T-cell (primary cell): Measurements from ENCODE around the gene DNAH10. TPM values are rescaled to one million over a fixed set of nuclear protein-coding genes. Genes with fewer than 3 reads are reported as not detected.

Experiments
- ATAC-seq, 4 experiments: fragments of 200-7000 bp in 3 of 4; fragments of 150-1000 bp in 1 of 4; cut with Tn5 transposase; replicated peaks in 1 of 4; 1 replicate in 3 of 4; 2 replicates in 1 of 4; pipeline ENCODE4 v1.10.0; 2021; ENCODE audit warnings: moderate library complexity in 3 of 4, mild to moderate bottlenecking in 2 of 4, moderate number of reproducible peaks in 1 of 4
- CTCF ChIA-PET, 2 donors: fragments of 300-600 bp; sonication (Branson Sonifier 250); formaldehyde crosslinking; loops; one replicate each; lab custom pipeline; 2022; ENCODE audit warnings: antibody characterized with exemption in 2 of 2; lab: Charles Lee
- POLR2A ChIA-PET, 2 donors: fragments of 300-600 bp; sonication (Branson Sonifier 250); formaldehyde crosslinking; loops; one replicate each; lab custom pipeline; 2022; ENCODE audit warnings: antibody characterized with exemption in 2 of 2; lab: Charles Lee
- DNase-seq, 35 experiments: peaks; one replicate each; pipeline versions ENCODE4 v3.0.0 to v3.0.0-alpha.2; 2013 to 2023
- H3K27ac ChIP-seq: one replicate; pipeline ENCODE4 v1.5.1; 2013; ENCODE audit warnings: low read length
- H3K27me3 ChIP-seq, 2 experiments: replicated peaks in 1 of 2; 1 replicate in 1 of 2; 2 replicates in 1 of 2; pipeline versions ENCODE4 v1.6.1 to v1.7.0; 2013; ENCODE audit warnings: low read length in 1 of 2, mixed read lengths in 1 of 2; ENCODE audit not compliant: control insufficient read depth in 2 of 2, insufficient read depth in 2 of 2; ENCODE audit errors: extremely low read depth in 1 of 2
- H3K36me3 ChIP-seq, 2 donors: 1 replicate in 1 of 2; 2 replicates in 1 of 2; pipeline versions ENCODE4 v1.6.1 to v1.7.0; 2013; ENCODE audit warnings: low read length in 1 of 2; ENCODE audit not compliant: control insufficient read depth in 2 of 2, insufficient read depth in 1 of 2; ENCODE audit errors: extremely low read depth in 1 of 2
- H3K4me1 ChIP-seq, 2 experiments: 1 replicate in 1 of 2; 2 replicates in 1 of 2; pipeline versions ENCODE4 v1.6.1 to v1.7.0; 2013; ENCODE audit warnings: low read length in 2 of 2, mixed read lengths in 1 of 2; ENCODE audit not compliant: insufficient read depth in 2 of 2, control insufficient read depth in 1 of 2; ENCODE audit errors: extremely low read depth in 1 of 2
- H3K4me3 ChIP-seq, 2 donors: 1 replicate in 1 of 2; 2 replicates in 1 of 2; pipeline versions ENCODE4 v1.5.1 to v1.7.0; 2013; ENCODE audit warnings: mild to moderate bottlenecking in 2 of 2, low read length in 1 of 2, moderate library complexity in 1 of 2; ENCODE audit not compliant: control insufficient read depth in 1 of 2; ENCODE audit errors: extremely low read depth in 1 of 2
- H3K9me3 ChIP-seq: 2 replicates; pipeline ENCODE4 v1.7.0; 2013
- H3K27ac Mint-ChIP-seq, 2 donors: one replicate each; pipeline ENCODE4 v1.8.0; 2020 to 2021; ENCODE audit warnings: mild to moderate bottlenecking in 2 of 2, mixed read lengths in 2 of 2
- H3K27me3 Mint-ChIP-seq, 2 donors: one replicate each; pipeline ENCODE4 v1.8.0; 2021 to 2022; ENCODE audit warnings: mixed read lengths in 2 of 2
- H3K36me3 Mint-ChIP-seq: one replicate; pipeline ENCODE4 v1.8.0; 2021; ENCODE audit warnings: mixed read lengths
- H3K4me1 Mint-ChIP-seq, 3 donors: one replicate each; pipeline ENCODE4 v1.8.0; 2020 to 2022; ENCODE audit warnings: mixed read lengths in 3 of 3, mild to moderate bottlenecking in 1 of 3
- H3K4me3 Mint-ChIP-seq, 3 donors: one replicate each; pipeline ENCODE4 v1.8.0; 2020 to 2022; ENCODE audit warnings: mild to moderate bottlenecking in 3 of 3, mixed read lengths in 3 of 3, moderate library complexity in 3 of 3
- H3K9me3 Mint-ChIP-seq, 3 donors: one replicate each; pipeline ENCODE4 v1.8.0; 2020 to 2022; ENCODE audit warnings: mixed read lengths in 3 of 3
- WGBS: methylation state at CpG from one replicate; pipeline ENCODE4 v1.1.5; 2013; ENCODE audit warnings: missing lambda C conversion rate; ENCODE audit not compliant: insufficient coverage; 5-methylcytosine and 5-hydroxymethylcytosine counted together
- total RNA-seq, 35 experiments: library from RNA in 6 of 35; stranded (reverse) in 6 of 35; fragments of 120-200 nt in 1 of 35; gene quantifications; one replicate each; pipeline versions ENCODE4 v1.2.1 to v1.2.4 and lab custom pipeline; 2013 to 2026

The DNAH10 gene
- total RNA-seq, 5 donors from 2014 or later (not counting 1 experiment from before 2014, with no cell fraction given): 0.08 to 0.32 (median 0.19) TPM

DNA sequence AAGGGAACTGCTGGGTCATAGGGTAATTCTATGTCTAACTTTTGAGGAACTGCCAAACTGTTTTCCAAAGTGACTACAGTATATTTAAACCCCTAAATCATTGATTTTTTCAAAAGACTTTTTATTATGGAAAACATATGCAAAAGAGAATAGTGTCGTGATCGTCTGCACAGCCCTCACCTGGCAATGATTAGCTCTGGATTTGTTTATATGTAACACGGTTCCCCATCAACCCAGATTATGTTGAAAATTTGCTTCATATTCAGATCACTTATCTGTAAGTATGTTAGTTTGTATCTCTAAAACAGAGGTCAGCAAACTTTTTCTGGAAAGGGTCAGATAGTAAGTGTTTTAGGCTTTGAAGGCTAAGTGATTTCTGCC lies 157.9 kb downstream of the DNAH10 start:
- ATAC-seq: no peak
- Histone ChIP-seq H3K36me3 (no peaks in the 10 kb centered on the region), H3K27me3 (peaks cover 0 to 16% of the 10 kb centered on the region in 2 experiments), H3K9me3 (no peaks in the 10 kb centered on the region), H3K27ac (no peak overlapping the region), H3K4me1 (peaks cover 0 to 16% of the 10 kb centered on the region in 2 experiments), H3K4me3 (no peak overlapping the region)
- no CpG with 5 or more reads among the region's 3 CpGs for WGBS
- Mint-ChIP-seq H3K9me3 (no peaks in the 10 kb centered on the region), H3K27ac (no peak overlapping the region), H3K27me3 (peaks cover 0 to 2% of the 10 kb centered on the region in 2 donors), H3K4me1 (peaks cover 10 to 15% (median 14%) of the 10 kb centered on the region in 3 donors), H3K36me3 (no peaks in the 10 kb centered on the region), H3K4me3 (no peak overlapping the region)
- ChIA-PET CTCF (no interaction called here), POLR2A (no interaction called here)
- no peak for DNase-seq

DNA sequence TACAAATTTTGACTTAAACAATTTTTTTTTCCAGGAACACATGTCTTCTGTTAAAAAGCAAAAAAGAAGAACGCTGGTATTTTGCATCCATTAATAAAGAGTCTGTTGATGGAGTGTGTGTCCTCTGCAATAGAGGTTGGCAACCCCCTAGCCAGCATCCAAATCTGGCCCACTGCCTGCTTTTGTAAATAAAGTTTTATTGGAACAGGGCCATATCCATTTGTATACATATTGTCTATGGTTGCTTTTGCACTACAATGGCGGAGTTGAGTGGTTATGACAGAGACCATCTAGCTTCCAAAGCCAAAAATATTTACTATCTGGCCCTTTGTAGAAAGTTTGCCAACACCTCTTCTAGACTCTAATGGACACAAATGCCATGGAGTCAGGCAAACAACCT lies 160.9 kb downstream of the DNAH10 start:
- H3K9me3 ChIP-seq: no peaks in the 10 kb centered on the region
- CTCF ChIA-PET: no interaction called here
- H3K4me3 Mint-ChIP-seq: no peak overlapping the region

DNA sequence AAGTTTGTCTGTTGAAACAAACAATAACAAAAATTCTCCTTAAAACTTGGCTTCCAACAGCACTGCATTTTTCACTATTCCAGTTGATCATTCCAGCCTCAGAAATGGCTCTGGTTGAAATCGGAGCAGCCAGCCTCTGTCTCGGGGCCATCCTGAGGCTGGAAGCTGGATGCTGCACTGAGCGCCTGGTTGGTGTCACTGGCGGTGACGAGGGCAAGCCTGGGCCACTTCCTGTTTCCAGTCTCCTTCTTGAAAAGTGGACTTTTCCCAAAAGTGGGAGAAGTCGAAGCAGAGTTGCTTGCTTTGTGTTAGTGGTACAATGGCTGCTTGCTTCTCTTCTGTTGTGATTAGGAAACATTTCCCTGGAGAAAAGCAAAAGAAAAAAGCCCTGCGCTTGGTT lies 161.8 kb downstream of the DNAH10 start:
- ChIA-PET POLR2A (interaction anchor here in 1 of 2 donors (0.6 kb wide), 1 partner anchor 473 kb away, joined by 4 read pairs; no protein-coding TSS in a partner anchor), CTCF (interaction anchor here in 1 of 2 donors (0.6 kb wide), 1 partner anchor 53 kb away, joined by 6 read pairs; no protein-coding TSS in a partner anchor)
- H3K36me3 Mint-ChIP-seq: no peaks in the 10 kb centered on the region

More for the DNA sequence above, 160.9 kb downstream of the DNAH10 start:
- peaks cover 0 to 27% of the 10 kb centered on the region in 2 experiments for H3K27me3 ChIP-seq
- Mint-ChIP-seq H3K27ac (no peak overlapping the region), H3K36me3 (no peaks in the 10 kb centered on the region), H3K9me3 (no peaks in the 10 kb centered on the region), H3K4me1 (peaks cover 6 to 10% (median 8%) of the 10 kb centered on the region in 3 donors), H3K27me3 (peaks cover 0 to 2% of the 10 kb centered on the region in 2 donors)
- no peak for DNase-seq
- no peak overlapping the region for H3K4me3 ChIP-seq
- ATAC-seq: no peak
- H3K4me1 ChIP-seq: peaks cover 0 to 11% of the 10 kb centered on the region in 2 experiments
- no peak overlapping the region for H3K27ac ChIP-seq
- no peaks in the 10 kb centered on the region for H3K36me3 ChIP-seq
- no CpG with 5 or more reads among the region's 2 CpGs for WGBS
- POLR2A ChIA-PET: interaction anchor here in 1 of 2 donors (0.6 kb wide), 1 partner anchor 472 kb away, joined by 4 read pairs; no protein-coding TSS in a partner anchor

DNA sequence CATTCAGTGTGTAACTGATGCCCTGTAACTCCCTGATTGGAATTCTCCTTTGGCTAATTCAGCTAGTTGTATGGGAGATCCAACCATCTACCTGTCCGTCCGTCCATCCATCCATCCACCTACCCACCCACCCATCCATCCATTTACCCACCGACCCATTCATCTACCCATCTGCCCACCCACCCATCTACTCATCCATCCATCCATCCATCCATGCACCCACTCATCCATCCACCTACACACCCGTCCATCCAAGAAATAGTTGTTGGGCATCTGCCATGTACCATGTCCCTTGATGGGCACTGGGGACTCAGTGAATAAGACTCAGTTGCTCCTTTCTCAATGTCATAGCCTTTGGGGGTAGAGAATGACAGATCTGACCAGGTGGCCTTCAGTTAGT lies 162.4 kb downstream of the DNAH10 start:
- Mint-ChIP-seq H3K9me3 (no peaks in the 10 kb centered on the region), H3K4me3 (no peak overlapping the region), H3K36me3 (no peaks in the 10 kb centered on the region), H3K4me1 (peaks cover 6 to 10% (median 8%) of the 10 kb centered on the region in 3 donors), H3K27me3 (peaks cover 0 to 4% of the 10 kb centered on the region in 2 donors), H3K27ac (no peak overlapping the region)
- CTCF ChIA-PET: interaction anchor here in 1 of 2 donors (0.6 kb wide), 1 partner anchor 52 kb away, joined by 6 read pairs; no protein-coding TSS in a partner anchor
- WGBS: 89% methylated on average over 3 of the region's 4 CpGs
- POLR2A ChIA-PET: no interaction called here
- ATAC-seq (no peak), DNase-seq (no peak)
- peaks cover 0 to 29% of the 10 kb centered on the region in 2 experiments for H3K27me3 ChIP-seq
- H3K36me3 ChIP-seq: no peaks in the 10 kb centered on the region
- no peak overlapping the region for H3K27ac ChIP-seq
- H3K4me1 ChIP-seq: peaks cover 0 to 11% of the 10 kb centered on the region in 2 experiments
- H3K9me3 ChIP-seq: no peaks in the 10 kb centered on the region
- no peak overlapping the region for H3K4me3 ChIP-seq

More for the DNA sequence above, 161.8 kb downstream of the DNAH10 start:
- H3K9me3 ChIP-seq: no peaks in the 10 kb centered on the region
- no peaks in the 10 kb centered on the region for H3K36me3 ChIP-seq
- Mint-ChIP-seq H3K27ac (no peak overlapping the region), H3K9me3 (no peaks in the 10 kb centered on the region), H3K27me3 (peaks cover 0 to 2% of the 10 kb centered on the region in 2 donors), H3K4me3 (no peak overlapping the region), H3K4me1 (peaks cover 6 to 10% (median 8%) of the 10 kb centered on the region in 3 donors)
- H3K27ac ChIP-seq: no peak overlapping the region
- H3K4me3 ChIP-seq: no peak overlapping the region
- no peak for ATAC-seq
- 85% methylated on average over 6 of the region's 7 CpGs for WGBS
- peaks cover 0 to 11% of the 10 kb centered on the region in 2 experiments for H3K4me1 ChIP-seq
- DNase-seq: no peak
- H3K27me3 ChIP-seq: peaks cover 0 to 24% of the 10 kb centered on the region in 2 experiments

DNA sequence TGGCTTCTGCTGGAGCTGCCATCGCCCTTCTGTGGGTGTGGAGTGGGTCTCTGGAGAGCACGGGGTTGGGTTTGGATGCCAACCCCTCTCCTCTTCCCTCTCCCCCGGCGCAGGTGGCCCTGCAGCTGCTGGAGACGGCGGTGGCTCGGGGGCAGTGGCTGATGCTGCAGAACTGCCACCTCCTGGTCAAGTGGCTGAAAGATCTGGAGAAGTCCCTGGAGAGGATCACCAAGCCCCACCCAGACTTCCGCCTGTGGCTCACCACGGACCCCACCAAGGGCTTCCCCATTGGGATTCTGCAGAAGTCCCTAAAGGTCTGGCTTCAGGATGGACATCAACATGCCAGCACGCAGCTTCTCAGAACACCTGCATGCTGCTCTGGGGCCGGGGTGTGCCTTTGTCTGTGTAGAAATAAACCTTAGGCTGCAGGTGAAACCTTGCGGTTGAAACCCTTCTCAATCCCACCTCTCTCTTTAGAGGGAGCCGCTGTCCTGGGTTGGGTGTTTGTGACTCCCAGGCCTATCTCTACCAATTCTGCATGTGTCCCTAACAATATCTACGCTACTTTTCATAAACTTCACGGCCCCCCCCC lies 166.3 kb downstream of the DNAH10 start:
- Histone ChIP-seq H3K4me1 (peaks cover 9 to 14% of the 10 kb centered on the region in 2 experiments), H3K27me3 (peaks cover 0 to 50% of the 10 kb centered on the region in 2 experiments), H3K9me3 (no peaks in the 10 kb centered on the region), H3K27ac (no peak overlapping the region), H3K36me3 (no peaks in the 10 kb centered on the region), H3K4me3 (no peak overlapping the region)
- WGBS: 89% methylated on average over 5 of the region's 15 CpGs
- DNase-seq (no peak), ATAC-seq (no peak)
- no peak overlapping the region for H3K4me3 Mint-ChIP-seq
- peaks cover 0 to 3% of the 10 kb centered on the region in 2 donors for H3K27me3 Mint-ChIP-seq
- POLR2A ChIA-PET: no interaction called here
- CTCF ChIA-PET: no interaction called here
- H3K36me3 Mint-ChIP-seq: no peaks in the 10 kb centered on the region
- no peaks in the 10 kb centered on the region for H3K9me3 Mint-ChIP-seq
- peaks cover 17 to 19% (median 17%) of the 10 kb centered on the region in 3 donors for H3K4me1 Mint-ChIP-seq
- no peak overlapping the region for H3K27ac Mint-ChIP-seq

DNA sequence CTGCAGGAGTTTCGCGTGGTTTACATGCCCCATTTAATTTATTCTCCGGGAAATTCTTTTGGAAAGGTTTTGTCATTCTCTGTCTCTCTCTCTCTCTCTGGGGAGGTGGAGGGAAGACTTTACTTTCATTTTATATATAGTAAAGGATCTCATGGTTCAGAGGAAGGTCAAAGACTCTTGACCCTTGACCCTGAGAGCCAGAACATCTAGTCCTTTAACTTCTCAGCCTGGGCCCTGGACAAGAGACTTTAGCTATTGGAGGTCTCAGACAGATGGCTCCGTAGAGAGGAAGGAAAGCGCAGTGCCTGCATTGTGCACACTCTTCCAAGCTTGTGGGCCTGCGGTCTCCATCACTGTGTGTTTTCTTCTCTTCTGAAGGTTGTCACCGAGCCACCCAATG lies 166.8 kb downstream of the DNAH10 start:
- H3K4me3 ChIP-seq: no peak overlapping the region
- WGBS: 100% methylated on average over 4 of the region's 7 CpGs
- peaks cover 17 to 22% (median 20%) of the 10 kb centered on the region in 3 donors for H3K4me1 Mint-ChIP-seq
- ATAC-seq (no peak), DNase-seq (no peak)
- ChIA-PET POLR2A (no interaction called here), CTCF (no interaction called here)
- H3K4me1 ChIP-seq: peaks cover 9 to 19% of the 10 kb centered on the region in 2 experiments
- no peak overlapping the region for H3K4me3 Mint-ChIP-seq
- no peaks in the 10 kb centered on the region for H3K9me3 ChIP-seq
- H3K27ac Mint-ChIP-seq: no peak overlapping the region
- peaks cover 0 to 3% of the 10 kb centered on the region in 2 donors for H3K27me3 Mint-ChIP-seq
- no peaks in the 10 kb centered on the region for H3K36me3 ChIP-seq
- H3K9me3 Mint-ChIP-seq: no peaks in the 10 kb centered on the region
- no peaks in the 10 kb centered on the region for H3K36me3 Mint-ChIP-seq
- H3K27me3 ChIP-seq: peaks cover 0 to 53% of the 10 kb centered on the region in 2 experiments
- no peak overlapping the region for H3K27ac ChIP-seq
